GM23248 (cell line): Measurements from ENCODE around the gene NMNAT1.

Experiments
- EZH2 ChIP-seq: fragments of 200-600 bp; sonication (generic); IDR thresholded peaks from 2 replicates; pipeline ENCODE4 v1.6.1; 2018; ENCODE audit warnings: antibody characterized with exemption, mild to moderate bottlenecking; ENCODE audit not compliant: insufficient read depth, poor library complexity, severe bottlenecking
- EZH2phosphoT487 ChIP-seq: fragments of 200-600 bp; sonication (generic); IDR thresholded peaks from 2 replicates; pipeline ENCODE4 v1.6.1; 2018; ENCODE audit warnings: antibody characterized with exemption, moderate library complexity, mild to moderate bottlenecking, low read depth; ENCODE audit not compliant: insufficient read depth

GRCh38 chr1:10019561-10019960 lies 76.3 kb downstream of the NMNAT1 start:
- TF ChIP-seq EZH2phosphoT487 (no peak), EZH2 (no peak)
